Osteoblast (primary cell): ENCODE data around the gene ZNF750. TPM values are rescaled to one million over a fixed set of nuclear protein-coding genes. Genes with fewer than 3 reads are reported as not detected.

ENCODE experiments used
- DNase-seq: peaks from one replicate; pipeline ENCODE4 v3.0.0; 2011; ENCODE audit warnings: low spot score, mixed read lengths; ENCODE audit not compliant: insufficient read length; ENCODE audit errors: missing footprints
- H2AFZ ChIP-seq: 2 replicates; pipeline ENCODE4 v1.6.0; 2011; ENCODE audit warnings: mild to moderate bottlenecking, low read length
- H3K27ac ChIP-seq: 2 replicates; pipeline ENCODE4 v1.5.1; 2011; ENCODE audit warnings: mild to moderate bottlenecking, low read depth, low read length, moderate library complexity
- H3K27me3 ChIP-seq: 2 replicates; pipeline ENCODE4 v1.6.0; 2012; ENCODE audit warnings: mild to moderate bottlenecking, control low read depth, inconsistent platforms, low read length, moderate library complexity; ENCODE audit not compliant: insufficient read depth
- H3K36me3 ChIP-seq: 2 replicates; pipeline ENCODE4 v1.5.1; 2011; ENCODE audit warnings: mild to moderate bottlenecking, low read length, control low read depth, moderate library complexity; ENCODE audit not compliant: insufficient read depth
- H3K4me1 ChIP-seq: 2 replicates; pipeline ENCODE4 v1.5.1; 2011; ENCODE audit warnings: mild to moderate bottlenecking, low read length, control low read depth, moderate library complexity; ENCODE audit not compliant: insufficient read depth
- H3K4me2 ChIP-seq: 2 replicates; pipeline ENCODE4 v1.6.0; 2011; ENCODE audit warnings: mild to moderate bottlenecking, low read length; ENCODE audit not compliant: insufficient read depth
- H3K4me3 ChIP-seq: fragments of 200-600 bp; sonication (generic); 3 replicates; pipeline ENCODE4 v1.5.1; 2012; ENCODE audit warnings: mild to moderate bottlenecking, low read length, inconsistent platforms; ENCODE audit not compliant: insufficient read depth
- H3K79me2 ChIP-seq: 2 replicates; pipeline ENCODE4 v1.6.0; 2012; ENCODE audit warnings: mild to moderate bottlenecking, low read length, control low read depth, inconsistent platforms; ENCODE audit not compliant: insufficient read depth
- H3K9me3 ChIP-seq: 2 replicates; pipeline ENCODE4 v1.5.1; 2011; ENCODE audit warnings: low read depth, low read length, control low read depth
- H4K20me1 ChIP-seq: 2 replicates; pipeline ENCODE4 v1.6.0; 2012; ENCODE audit warnings: mild to moderate bottlenecking, low read length, control low read depth; ENCODE audit not compliant: insufficient read depth
- total RNA-seq: library from RNA; depleted of rRNA; stranded (reverse); fragments of >200 nt; gene quantifications from 2 replicates; pipeline ENCODE4 v1.2.3, GENCODE V29; 2012
- TF ChIP-seq, protein P1 (sequence below): IDR thresholded peaks from 2 replicates; pipeline ENCODE4 v1.5.1; 2011; ENCODE audit warnings: mild to moderate bottlenecking, low read depth, low read length, moderate library complexity; ENCODE audit errors: extremely low read depth

ZNF750 gene
- total RNA-seq, 1 donor, result not detected

- Histone ChIP-seq H3K27me3 (no peaks in the 10 kb centered on the region), H3K36me3 (no peaks in the 10 kb centered on the region), H3K4me2 (no peak overlapping the region), H3K9me3 (no peaks in the 10 kb centered on the region), H3K27ac (no peak overlapping the region), H3K79me2 (peaks cover 28% of the 10 kb centered on the region), H3K4me1 (peaks cover 9% of the 10 kb centered on the region), H4K20me1 (peaks cover 3% of the 10 kb centered on the region), H2AFZ (no peak overlapping the region), H3K4me3 (no peak overlapping the region)
- DNase-seq, result no peak
- TF ChIP-seq, protein P1, sequence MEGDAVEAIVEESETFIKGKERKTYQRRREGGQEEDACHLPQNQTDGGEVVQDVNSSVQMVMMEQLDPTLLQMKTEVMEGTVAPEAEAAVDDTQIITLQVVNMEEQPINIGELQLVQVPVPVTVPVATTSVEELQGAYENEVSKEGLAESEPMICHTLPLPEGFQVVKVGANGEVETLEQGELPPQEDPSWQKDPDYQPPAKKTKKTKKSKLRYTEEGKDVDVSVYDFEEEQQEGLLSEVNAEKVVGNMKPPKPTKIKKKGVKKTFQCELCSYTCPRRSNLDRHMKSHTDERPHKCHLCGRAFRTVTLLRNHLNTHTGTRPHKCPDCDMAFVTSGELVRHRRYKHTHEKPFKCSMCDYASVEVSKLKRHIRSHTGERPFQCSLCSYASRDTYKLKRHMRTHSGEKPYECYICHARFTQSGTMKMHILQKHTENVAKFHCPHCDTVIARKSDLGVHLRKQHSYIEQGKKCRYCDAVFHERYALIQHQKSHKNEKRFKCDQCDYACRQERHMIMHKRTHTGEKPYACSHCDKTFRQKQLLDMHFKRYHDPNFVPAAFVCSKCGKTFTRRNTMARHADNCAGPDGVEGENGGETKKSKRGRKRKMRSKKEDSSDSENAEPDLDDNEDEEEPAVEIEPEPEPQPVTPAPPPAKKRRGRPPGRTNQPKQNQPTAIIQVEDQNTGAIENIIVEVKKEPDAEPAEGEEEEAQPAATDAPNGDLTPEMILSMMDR, result no peak
Measured at GRCh38 chr17:82878527-82878926, 38.7 kb upstream of the ZNF750 start.

DNA sequence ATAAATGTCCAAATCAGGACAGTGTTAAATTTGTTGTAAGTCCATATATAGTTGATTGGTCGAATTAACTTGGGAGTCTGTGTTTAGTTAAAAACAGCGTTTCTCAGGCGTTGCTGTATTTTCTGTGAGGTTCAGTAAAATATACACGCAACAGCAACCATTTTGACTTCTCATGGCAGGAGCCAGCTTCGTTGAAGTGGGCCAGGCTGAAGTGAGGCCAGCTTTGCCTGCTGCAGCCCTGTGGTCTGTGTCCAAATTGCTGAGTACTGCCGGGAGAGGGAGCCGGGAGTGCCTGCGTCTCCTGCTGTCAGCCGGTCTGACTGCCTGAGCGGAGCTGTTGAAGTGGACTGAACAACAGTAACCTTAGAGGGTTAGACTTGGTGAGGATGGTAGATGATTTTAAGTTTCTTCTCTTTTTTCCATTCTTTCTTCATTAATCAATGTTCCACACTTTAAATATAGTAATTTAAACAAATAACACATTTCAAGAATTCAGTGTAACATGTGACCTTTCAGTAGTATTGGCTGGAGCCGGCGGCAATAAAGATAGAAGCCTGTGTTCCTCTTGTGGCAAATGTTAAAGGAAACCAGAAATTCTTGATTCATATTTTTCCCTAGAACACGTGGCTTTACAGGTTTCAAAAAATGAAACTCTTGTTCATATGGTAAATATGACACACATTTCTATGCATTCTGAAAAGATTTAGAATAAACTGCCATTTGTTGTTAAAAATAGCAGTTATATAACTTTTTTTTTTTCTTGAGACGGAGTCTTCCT, 37.0 kb upstream of the ZNF750 start:
- no peak overlapping the region for H3K4me3 ChIP-seq
- H3K27me3 ChIP-seq, result no peaks in the 10 kb centered on the region
- H3K36me3 ChIP-seq, result no peaks in the 10 kb centered on the region
- H3K4me2 ChIP-seq, result peak overlapping the region; percentile 5
- peaks cover 9% of the 10 kb centered on the region for H3K4me1 ChIP-seq
- H2AFZ ChIP-seq, result peak overlapping the region; percentile 56
- TF ChIP-seq, protein P1, result peak; percentile 58
- H4K20me1 ChIP-seq, result peaks cover 3% of the 10 kb centered on the region
- peak overlapping the region; percentile 10 for H3K27ac ChIP-seq
- H3K9me3 ChIP-seq, result no peaks in the 10 kb centered on the region
- H3K79me2 ChIP-seq, result peaks cover 20% of the 10 kb centered on the region
- DNase-seq, result peak; percentile 100

DNA sequence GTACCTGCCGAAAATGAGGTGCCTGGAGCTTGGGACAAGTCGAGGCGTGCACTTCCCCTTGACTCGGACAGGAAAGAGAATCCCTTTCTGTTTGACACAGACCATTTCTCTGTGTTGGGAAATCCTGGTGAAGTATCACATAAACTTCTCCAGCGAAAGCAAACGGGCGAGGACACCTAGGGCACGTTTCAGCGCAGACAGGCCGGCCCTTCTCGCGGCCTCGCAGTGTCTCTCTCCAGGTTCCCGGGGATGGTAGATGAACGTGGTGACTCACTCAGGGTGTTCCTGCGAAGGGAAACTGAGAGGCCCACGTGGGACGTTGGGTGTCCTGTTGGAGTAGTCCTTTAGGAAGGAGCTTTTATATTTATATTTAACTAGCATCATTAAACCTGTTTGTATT, 36.3 kb upstream of the ZNF750 start:
- H3K36me3 ChIP-seq, result peaks cover 3% of the 10 kb centered on the region
- H4K20me1 ChIP-seq, result peaks cover 3% of the 10 kb centered on the region
- H2AFZ ChIP-seq, result peak overlapping the region; percentile 56
- H3K4me3 ChIP-seq, result no peak overlapping the region
- H3K27ac ChIP-seq, result peak overlapping the region; percentile 10
- H3K27me3 ChIP-seq, result no peaks in the 10 kb centered on the region
- H3K4me1 ChIP-seq, result peaks cover 9% of the 10 kb centered on the region
- TF ChIP-seq, protein P1, result no peak
- H3K4me2 ChIP-seq, result no peak overlapping the region
- no peak for DNase-seq
- no peaks in the 10 kb centered on the region for H3K9me3 ChIP-seq
- H3K79me2 ChIP-seq, result peaks cover 17% of the 10 kb centered on the region

DNA sequence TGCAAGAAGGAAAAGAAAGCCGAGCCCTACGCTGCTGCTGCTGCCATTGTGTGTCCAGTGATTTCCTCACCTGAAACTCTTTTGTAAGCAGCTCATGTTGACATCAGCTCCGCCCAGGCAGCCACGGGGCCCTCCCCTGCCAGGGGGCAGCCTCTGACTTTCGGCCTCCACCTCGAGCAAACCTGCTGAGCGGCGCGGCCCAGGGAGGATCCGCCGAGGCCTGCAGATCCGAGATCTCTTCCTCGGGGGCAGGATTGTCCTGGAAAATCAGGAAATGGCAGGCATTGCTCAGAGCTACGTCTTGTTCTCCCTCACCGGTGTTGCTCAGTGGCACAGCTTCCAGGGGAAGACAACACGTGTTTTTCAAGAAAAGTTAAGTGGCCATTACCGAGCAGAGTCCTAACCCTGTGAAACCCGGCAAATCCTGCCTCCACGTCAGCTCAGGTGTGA, 35.6 kb upstream of the ZNF750 start:
- TF ChIP-seq, protein P1, result no peak
- H3K4me3 ChIP-seq, result no peak overlapping the region
- H4K20me1 ChIP-seq, result peaks cover 3% of the 10 kb centered on the region
- no peaks in the 10 kb centered on the region for H3K27me3 ChIP-seq
- DNase-seq, result no peak
- no peak overlapping the region for H3K4me2 ChIP-seq
- peaks cover 9% of the 10 kb centered on the region for H3K4me1 ChIP-seq
- H3K27ac ChIP-seq, result no peak overlapping the region
- H3K36me3 ChIP-seq, result peaks cover 8% of the 10 kb centered on the region
- peaks cover 12% of the 10 kb centered on the region for H3K79me2 ChIP-seq
- H2AFZ ChIP-seq, result no peak overlapping the region
- no peaks in the 10 kb centered on the region for H3K9me3 ChIP-seq
